GM12873 (cell line): Measurements from ENCODE around the gene XPO5.

Experiments used
- CTCF ChIP-seq: IDR thresholded peaks from 2 replicates; pipeline ENCODE4 v1.5.1; 2012; ENCODE audit warnings: low read depth, mild to moderate bottlenecking, moderate library complexity, low read length, control low read depth; ENCODE audit not compliant: insufficient read depth; ENCODE audit errors: missing control alignments

XPO5 gene

GRCh38 chr6:43481591-43482236, 94.1 kb downstream of the XPO5 start:
- no peak for TF ChIP-seq CTCF

- no peak for TF ChIP-seq CTCF
These were observed 94.8 kb downstream of the XPO5 start for GRCh38 chr6:43481075-43481474.

GRCh38 chr6:43478008-43478372, 97.8 kb downstream of the XPO5 start:
- no peak for TF ChIP-seq CTCF

GRCh38 chr6:43477235-43478007, 98.4 kb downstream of the XPO5 start, which contains the start of gene TJAP1:
TSS of gene TJAP1 (plus strand) at chr6:43477570. CDS start at chr6:43499002, 21,432 bp downstream.
- TF ChIP-seq CTCF = no peak

- no peak for TF ChIP-seq CTCF
These were observed 99.1 kb downstream of the XPO5 start for GRCh38 chr6:43476746-43477145.

GRCh38 chr6:43475516-43475915, 100.3 kb downstream of the XPO5 start:
- TF ChIP-seq CTCF = no peak

- no peak for TF ChIP-seq CTCF
These were observed 103.3 kb downstream of the XPO5 start for GRCh38 chr6:43472515-43472914.
